Body of pancreas (tissue), 4 donors: ENCODE measurements around the gene VAV1. TPM values are rescaled to one million over a fixed set of nuclear protein-coding genes. Genes with fewer than 3 reads are reported as not detected.
A peak's percentile ranks its signal among the peaks of the same experiment; 100 is the strongest.
"Not testable (repeated sequence)": the region's sequence is repeated elsewhere in the genome, so short reads cannot be mapped to it uniquely, and the experiment has no call there.

ENCODE experiments used
- ATAC-seq: fragments of 150-250 bp; one replicate; pipeline ENCODE4 v1.9.1; 2016
- DNase-seq, 4 donors: peaks; one replicate each; pipeline ENCODE4 v3.0.0-alpha.2; 2019
- H3K27ac ChIP-seq, 4 donors: fragments of 200-600 bp; sonication (generic); 1 replicate in 3 of 4; 2 replicates in 1 of 4; pipeline versions ENCODE4 v1.5.1 to v1.6.1; 2016 to 2019; ENCODE audit warnings: mild to moderate bottlenecking in 1 of 4, mixed read lengths in 1 of 4, moderate library complexity in 1 of 4
- H3K27me3 ChIP-seq, 2 donors: fragments of 200-600 bp; sonication (generic); one replicate each; pipeline ENCODE4 v1.6.0; 2016; ENCODE audit warnings: mild to moderate bottlenecking in 1 of 2
- H3K36me3 ChIP-seq, 2 donors: fragments of 200-600 bp; sonication (generic); replicated peaks in 1 of 2; 2 replicates each; pipeline ENCODE4 v1.5.1; 2016; ENCODE audit warnings: low read depth in 2 of 2; ENCODE audit not compliant: insufficient read depth in 1 of 2
- H3K4me1 ChIP-seq: fragments of 200-600 bp; sonication (generic); one replicate; pipeline ENCODE4 v1.6.0; 2016
- H3K4me3 ChIP-seq, 2 donors: fragments of 200-600 bp; sonication (generic); 1 replicate in 1 of 2; 2 replicates in 1 of 2; pipeline ENCODE4 v1.5.1; 2016 to 2019
- H3K9me3 ChIP-seq, 3 donors: fragments of 200-600 bp; sonication (generic); 1 replicate in 2 of 3; 2 replicates in 1 of 3; pipeline ENCODE4 v1.5.1; 2016
- POLR2A ChIP-seq, 3 donors: fragments of 450-650 bp; IDR thresholded peaks; one replicate each; pipeline ENCODE4 v1.6.1; 2016; ENCODE audit warnings: antibody characterized with exemption in 3 of 3, mild to moderate bottlenecking in 2 of 3
- WGBS, 2 donors: methylation state at CpG; one replicate each; pipeline ENCODE4 v1.1.5; 2017; 5-methylcytosine and 5-hydroxymethylcytosine counted together
- intact Hi-C: fragments of 100-400 bp; cut with DNase I; formaldehyde crosslinking; loops from one replicate; pipeline ENCODE4 v1.15.1; 2023
- total RNA-seq, 2 donors: library from RNA; depleted of rRNA; stranded (reverse); fragments of >200 nt; gene quantifications; one replicate each; pipeline ENCODE4 v1.1.0, GENCODE V29; 2016
- TF ChIP-seq, protein P1 (sequence below), 7 experiments: fragments of 450-650 bp in 4 of 7; fragments of 200-600 bp in 3 of 7; sonication (generic) in 3 of 7; IDR thresholded peaks; one replicate each; pipeline ENCODE4 v1.5.1; 2016 to 2019; ENCODE audit warnings: antibody characterized with exemption in 7 of 7

VAV1 gene
- total RNA-seq, 2 donors from 2014 or later, result 1.3 to 5.6 TPM

GRCh38 chr19:6797646-6798045, 25.1 kb downstream of the VAV1 start:
- TF ChIP-seq, protein P1, sequence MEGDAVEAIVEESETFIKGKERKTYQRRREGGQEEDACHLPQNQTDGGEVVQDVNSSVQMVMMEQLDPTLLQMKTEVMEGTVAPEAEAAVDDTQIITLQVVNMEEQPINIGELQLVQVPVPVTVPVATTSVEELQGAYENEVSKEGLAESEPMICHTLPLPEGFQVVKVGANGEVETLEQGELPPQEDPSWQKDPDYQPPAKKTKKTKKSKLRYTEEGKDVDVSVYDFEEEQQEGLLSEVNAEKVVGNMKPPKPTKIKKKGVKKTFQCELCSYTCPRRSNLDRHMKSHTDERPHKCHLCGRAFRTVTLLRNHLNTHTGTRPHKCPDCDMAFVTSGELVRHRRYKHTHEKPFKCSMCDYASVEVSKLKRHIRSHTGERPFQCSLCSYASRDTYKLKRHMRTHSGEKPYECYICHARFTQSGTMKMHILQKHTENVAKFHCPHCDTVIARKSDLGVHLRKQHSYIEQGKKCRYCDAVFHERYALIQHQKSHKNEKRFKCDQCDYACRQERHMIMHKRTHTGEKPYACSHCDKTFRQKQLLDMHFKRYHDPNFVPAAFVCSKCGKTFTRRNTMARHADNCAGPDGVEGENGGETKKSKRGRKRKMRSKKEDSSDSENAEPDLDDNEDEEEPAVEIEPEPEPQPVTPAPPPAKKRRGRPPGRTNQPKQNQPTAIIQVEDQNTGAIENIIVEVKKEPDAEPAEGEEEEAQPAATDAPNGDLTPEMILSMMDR (IDR thresholded peaks at IDR 0.05), result no peak
- no peak for TF ChIP-seq POLR2A (IDR thresholded peaks at IDR 0.05)
- Histone ChIP-seq H3K27ac (no peak overlapping the region), H3K27me3 (no peaks in the 10 kb centered on the region), H3K4me3 (no peak overlapping the region), H3K4me1 (peaks cover 12% of the 10 kb centered on the region), H3K36me3 (no peaks in the 10 kb centered on the region), H3K9me3 (no peaks in the 10 kb centered on the region)
- 72 to 87% methylated on average over 9 of the region's 9 CpGs for WGBS, 2 donors
- ATAC-seq (no peak), DNase-seq (no peak)
- intact Hi-C loops, result no loop called here

DNA sequence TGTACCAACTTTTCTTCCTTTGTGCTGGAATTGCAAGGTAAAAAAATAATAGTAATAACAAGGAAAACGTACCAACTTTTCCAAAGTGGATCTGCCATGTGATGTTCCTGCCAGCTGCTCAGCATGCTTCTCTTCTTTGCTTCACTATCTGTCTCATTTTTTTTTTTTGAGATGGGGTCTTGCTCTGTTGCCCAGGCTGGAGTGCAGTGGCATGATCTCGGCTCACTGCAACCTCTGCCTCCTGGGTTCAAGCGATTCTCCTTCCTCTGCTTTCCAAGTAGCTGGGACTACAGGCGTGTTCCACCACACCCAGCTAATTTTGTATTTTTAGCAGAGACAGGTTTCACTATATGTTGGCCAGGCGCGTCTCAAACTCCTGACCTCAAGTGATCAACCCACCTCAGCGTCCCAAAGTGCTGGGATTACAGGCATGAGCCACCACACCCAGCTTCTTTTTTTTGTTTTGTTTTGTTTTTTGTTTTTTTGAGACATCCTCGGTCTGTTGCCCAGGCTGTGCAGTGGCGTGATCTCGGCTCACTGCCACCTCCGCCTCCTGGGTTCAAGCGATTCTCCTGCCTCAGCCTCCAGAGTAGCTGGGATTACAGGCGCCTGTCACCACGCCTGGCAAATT, 27.8 kb downstream of the VAV1 start:
- ATAC-seq, H3K27ac ChIP-seq, H3K4me3 ChIP-seq, intact Hi-C loops, H3K36me3 ChIP-seq, H3K27me3 ChIP-seq, H3K9me3 ChIP-seq, DNase-seq: not testable (repeated sequence)
- WGBS, 2 donors, result 71 to 78% methylated on average over 14 of the region's 14 CpGs
- peaks cover 12% of the 10 kb centered on the region for H3K4me1 ChIP-seq

- Histone ChIP-seq H3K27ac (peak overlapping the region in 2 of 4 donors; percentile 12 to 71), H3K36me3 (no peaks in the 10 kb centered on the region), H3K4me3 (no peak overlapping the region), H3K4me1 (peaks cover 12% of the 10 kb centered on the region), H3K27me3 (no peaks in the 10 kb centered on the region), H3K9me3 (no peaks in the 10 kb centered on the region)
- intact Hi-C loops, result no loop called here
- TF ChIP-seq, protein P1 (IDR thresholded peaks at IDR 0.05), result no peak
- no peak for TF ChIP-seq POLR2A (IDR thresholded peaks at IDR 0.05)
- ATAC-seq (peak; percentile 21), DNase-seq (no peak)
- 11 to 28% methylated on average over 3 to 10 of the region's 10 CpGs for WGBS, 2 donors
Measured at GRCh38 chr19:6800991-6801484, 28.5 kb downstream of the VAV1 start.

- ATAC-seq, result peak; percentile 60
Measured at GRCh38 chr19:6801485-6802086, 29.1 kb downstream of the VAV1 start.

More at GRCh38 chr19:6801485-6802086, 29.1 kb downstream of the VAV1 start:
- intact Hi-C loops, result no loop called here
- peak in 1 of 3 donors; percentile 25 for TF ChIP-seq POLR2A (IDR thresholded peaks at IDR 0.05)
- TF ChIP-seq, protein P1 (IDR thresholded peaks at IDR 0.05), result no peak
- Histone ChIP-seq H3K27ac (peak overlapping the region in 2 of 4 donors; percentile 12 to 71), H3K9me3 (no peaks in the 10 kb centered on the region), H3K36me3 (no peaks in the 10 kb centered on the region), H3K4me3 (no peak overlapping the region), H3K27me3 (no peaks in the 10 kb centered on the region), H3K4me1 (peaks cover 12% of the 10 kb centered on the region)
- DNase-seq, result peak; percentile 35 to 75 (median 48)
- WGBS, 2 donors, result 6 to 7% methylated on average over 16 to 18 of the region's 19 CpGs
